Keratinocyte (primary cell): Measurements from ENCODE around the gene TCFL5. TPM values are rescaled to one million over a fixed set of nuclear protein-coding genes. Genes with fewer than 3 reads are reported as not detected.
A peak's percentile ranks its signal among the peaks of the same experiment; 100 is the strongest.

ENCODE experiments used
- DNase-seq: peaks from one replicate; pipeline ENCODE4 v3.0.0-alpha.2; 2011; ENCODE audit warnings: low read depth, missing footprints, low spot score
- FAIRE-seq: peaks from 2 replicates; lab custom pipeline; 2011; peaks lifted over from hg19 to GRCh38; lab: Jason Lieb, UNC
- H2AFZ ChIP-seq: 2 replicates; pipeline ENCODE4 v1.6.0; 2012; ENCODE audit warnings: low read length, control low read depth, inconsistent platforms; ENCODE audit not compliant: control insufficient read depth
- H3K27ac ChIP-seq: 2 replicates; pipeline ENCODE4 v1.5.1; 2011; ENCODE audit warnings: low read length; ENCODE audit not compliant: control insufficient read depth, insufficient read depth
- H3K27me3 ChIP-seq: 3 replicates; pipeline ENCODE4 v1.6.0; 2011; ENCODE audit warnings: low read length; ENCODE audit not compliant: control insufficient read depth, insufficient read depth; ENCODE audit errors: extremely low read depth
- H3K36me3 ChIP-seq, 2 experiments: 2 replicates in 1 of 2; 3 replicates in 1 of 2; pipeline ENCODE4 v1.5.1; 2011; ENCODE audit warnings: low read length in 2 of 2, mild to moderate bottlenecking in 1 of 2; ENCODE audit not compliant: control insufficient read depth in 2 of 2, insufficient read depth in 2 of 2; ENCODE audit errors: extremely low read depth in 1 of 2
- H3K4me1 ChIP-seq: 3 replicates; pipeline ENCODE4 v1.5.1; 2011; ENCODE audit warnings: low read length; ENCODE audit not compliant: control insufficient read depth, insufficient read depth; ENCODE audit errors: extremely low read depth
- H3K4me2 ChIP-seq: 3 replicates; pipeline ENCODE4 v1.6.0; 2011; ENCODE audit warnings: low read depth, low read length; ENCODE audit not compliant: control insufficient read depth, insufficient read depth; ENCODE audit errors: extremely low read depth
- H3K4me3 ChIP-seq, 3 experiments: fragments of 200-600 bp in 1 of 3; sonication (generic) in 1 of 3; 2 replicates in 2 of 3; 3 replicates in 1 of 3; pipeline ENCODE4 v1.5.1; 2011 to 2016; ENCODE audit warnings: low read length in 3 of 3, mild to moderate bottlenecking in 3 of 3, control low read depth in 2 of 3, inconsistent platforms in 1 of 3, low read depth in 1 of 3, mixed read lengths in 1 of 3, mixed run types in 1 of 3, moderate library complexity in 1 of 3; ENCODE audit not compliant: control insufficient read depth in 2 of 3, insufficient read depth in 2 of 3; ENCODE audit errors: extremely low read depth in 1 of 3
- H3K79me2 ChIP-seq: 2 replicates; pipeline ENCODE4 v1.6.0; 2012; ENCODE audit warnings: low read length; ENCODE audit not compliant: control insufficient read depth, insufficient read depth
- H3K9ac ChIP-seq: 3 replicates; pipeline ENCODE4 v1.6.0; 2011; ENCODE audit warnings: low read length; ENCODE audit not compliant: control insufficient read depth, insufficient read depth; ENCODE audit errors: extremely low read depth
- H3K9me1 ChIP-seq: 3 replicates; pipeline ENCODE4 v1.6.0; 2011; ENCODE audit warnings: low read length; ENCODE audit not compliant: control insufficient read depth, insufficient read depth; ENCODE audit errors: extremely low read depth
- H3K9me3 ChIP-seq: 2 replicates; pipeline ENCODE4 v1.5.1; 2012; ENCODE audit warnings: low read depth, low read length; ENCODE audit not compliant: control insufficient read depth
- H4K20me1 ChIP-seq: 3 replicates; pipeline ENCODE4 v1.6.0; 2011; ENCODE audit warnings: low read length; ENCODE audit not compliant: control insufficient read depth, insufficient read depth; ENCODE audit errors: extremely low read depth
- EZH2 ChIP-seq: IDR thresholded peaks from one replicate; pipeline ENCODE4 v1.6.1; 2012; ENCODE audit warnings: inconsistent platforms, mild to moderate bottlenecking, low read length, moderate library complexity
- dilution Hi-C: fragments of 300-500 bp; cut with MboI; formaldehyde crosslinking; loops from one replicate; pipeline ENCODE4 v1.7.0; 2020; ENCODE audit warnings: low sequenced_read_pairs; ENCODE audit not compliant: extremely low pct_ligation_motif_present
- polyA plus RNA-seq, 5 experiments: library from polyadenylated mRNA; depleted of rRNA in 3 of 5; stranded (reverse) in 3 of 5; stranded (forward) in 1 of 5; unstranded in 1 of 5; fragments of >200 nt; gene quantifications; 1 replicate in 1 of 5; 2 replicates in 3 of 5; 3 replicates in 1 of 5; pipeline versions ENCODE4 v1.2.1 to v1.2.3, GENCODE V29; 2011 to 2012; ENCODE audit warnings: missing spikeins in 2 of 5, low read depth in 1 of 5, low replicate concordance in 1 of 5
- TF ChIP-seq, protein P1 (sequence below), 3 experiments: IDR thresholded peaks in 1 of 3; conservative IDR thresholded peaks in 1 of 3; optimal IDR thresholded peaks in 1 of 3; 2 replicates in 2 of 3; 3 replicates in 1 of 3; pipeline versions ENCODE3 to v1.5.1; 2011; ENCODE audit warnings: low read length in 3 of 3, mild to moderate bottlenecking in 3 of 3, moderate library complexity in 2 of 3, control low read depth in 1 of 3, inconsistent platforms in 1 of 3; ENCODE audit not compliant: insufficient read depth in 2 of 3; ENCODE audit errors: extremely low read depth in 1 of 3

Gene TCFL5
- polyA plus RNA-seq, 1 donor (not counting 4 experiments of a cell fraction or from before 2014, with no cell fraction given), result 14.6 TPM

DNA sequence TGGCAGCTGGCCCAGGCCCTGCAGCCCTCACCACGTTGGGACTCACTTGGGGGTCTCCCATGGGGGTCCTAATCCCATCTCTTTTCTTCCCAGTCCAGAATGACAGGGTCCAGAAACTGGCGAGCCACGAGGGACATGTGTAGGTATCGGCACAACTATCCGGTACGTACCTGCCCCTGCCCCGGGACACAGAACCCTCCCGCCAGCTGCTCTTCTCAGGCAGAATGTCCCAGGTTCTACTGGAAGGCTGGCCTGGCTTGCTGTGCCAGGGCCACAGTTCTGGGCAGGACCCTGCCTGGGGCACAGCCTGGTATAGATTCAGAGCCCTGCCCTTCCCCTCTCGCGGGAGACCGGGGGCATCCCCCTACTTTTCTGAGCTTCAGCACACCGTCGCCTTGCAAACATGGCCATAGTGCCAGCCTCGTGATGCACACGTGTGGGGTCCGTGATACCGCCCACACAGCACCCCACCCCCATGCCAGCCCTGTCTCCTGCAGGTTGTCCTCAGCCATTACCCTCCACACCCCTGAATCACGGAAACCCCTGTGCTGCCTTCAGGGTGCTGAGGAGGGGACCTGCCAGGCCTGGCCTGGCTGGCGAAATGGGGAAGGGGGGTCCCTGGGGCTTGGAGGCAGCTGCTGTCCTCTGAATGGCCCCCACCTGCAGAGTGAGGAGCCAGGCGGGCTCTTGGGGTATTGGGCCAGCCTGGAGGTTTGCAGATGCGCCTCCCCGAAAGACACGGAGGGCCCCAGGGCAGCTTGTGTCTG is 54.0 kb downstream of the TCFL5 start:
- Histone ChIP-seq H3K9me1 (no peaks in the 10 kb centered on the region), H3K4me2 (no peak overlapping the region), H3K36me3 (peaks cover 11 to 28% of the 10 kb centered on the region in 2 experiments), H3K9ac (no peak overlapping the region), H2AFZ (no peak overlapping the region), H3K4me3 (no peak overlapping the region), H3K9me3 (no peaks in the 10 kb centered on the region), H4K20me1 (peaks cover 2% of the 10 kb centered on the region), H3K4me1 (peaks cover 12% of the 10 kb centered on the region), H3K79me2 (peaks cover 29% of the 10 kb centered on the region), H3K27me3 (no peaks in the 10 kb centered on the region), H3K27ac (no peak overlapping the region)
- FAIRE-seq, result no peak
- dilution Hi-C loops, result no loop called here
- TF ChIP-seq EZH2, result no peak
- TF ChIP-seq, protein P1, sequence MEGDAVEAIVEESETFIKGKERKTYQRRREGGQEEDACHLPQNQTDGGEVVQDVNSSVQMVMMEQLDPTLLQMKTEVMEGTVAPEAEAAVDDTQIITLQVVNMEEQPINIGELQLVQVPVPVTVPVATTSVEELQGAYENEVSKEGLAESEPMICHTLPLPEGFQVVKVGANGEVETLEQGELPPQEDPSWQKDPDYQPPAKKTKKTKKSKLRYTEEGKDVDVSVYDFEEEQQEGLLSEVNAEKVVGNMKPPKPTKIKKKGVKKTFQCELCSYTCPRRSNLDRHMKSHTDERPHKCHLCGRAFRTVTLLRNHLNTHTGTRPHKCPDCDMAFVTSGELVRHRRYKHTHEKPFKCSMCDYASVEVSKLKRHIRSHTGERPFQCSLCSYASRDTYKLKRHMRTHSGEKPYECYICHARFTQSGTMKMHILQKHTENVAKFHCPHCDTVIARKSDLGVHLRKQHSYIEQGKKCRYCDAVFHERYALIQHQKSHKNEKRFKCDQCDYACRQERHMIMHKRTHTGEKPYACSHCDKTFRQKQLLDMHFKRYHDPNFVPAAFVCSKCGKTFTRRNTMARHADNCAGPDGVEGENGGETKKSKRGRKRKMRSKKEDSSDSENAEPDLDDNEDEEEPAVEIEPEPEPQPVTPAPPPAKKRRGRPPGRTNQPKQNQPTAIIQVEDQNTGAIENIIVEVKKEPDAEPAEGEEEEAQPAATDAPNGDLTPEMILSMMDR (optimal IDR thresholded peaks at IDR 0.05 in 1 of 3, IDR thresholded peaks at IDR 0.05 in 1 of 3, conservative IDR thresholded peaks at IDR 0.05 in 1 of 3; ENCODE audit: extremely low read depth in 1 of 3, insufficient read depth in 2 of 3, low read length in 3 of 3), result no peak
- no peak for DNase-seq

DNA sequence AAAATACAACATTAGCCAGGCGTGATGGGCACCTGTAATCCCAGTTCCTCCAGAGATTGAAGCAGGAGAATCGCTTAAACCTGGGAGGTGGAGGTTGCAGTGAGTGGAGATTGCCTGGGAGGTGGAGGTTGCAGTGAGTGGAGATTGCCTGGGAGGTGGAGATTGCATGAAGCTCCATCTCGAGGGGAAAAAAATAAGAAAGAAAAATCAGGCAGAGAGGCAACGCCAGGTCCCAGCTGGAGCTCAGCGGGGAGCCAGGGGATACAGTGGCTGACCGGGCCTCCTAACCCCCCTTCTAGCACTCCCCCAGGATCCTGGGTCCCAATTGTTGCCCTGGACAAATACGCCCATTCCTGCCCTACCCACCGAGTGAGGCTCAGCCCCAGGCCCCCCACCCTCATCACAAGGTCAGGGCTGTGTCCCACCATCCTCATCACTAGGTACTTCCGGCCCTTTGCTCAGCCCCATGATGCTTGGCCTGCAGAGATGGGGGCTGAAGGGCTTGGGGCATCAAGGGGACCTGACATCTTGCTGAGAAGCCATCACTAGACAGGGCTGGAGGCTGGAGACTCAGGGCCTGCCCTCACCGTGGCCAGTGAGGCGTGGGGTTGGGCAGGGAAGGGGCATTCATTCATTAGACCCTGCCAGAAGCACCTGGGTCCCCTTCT is 55.1 kb downstream of the TCFL5 start:
- H3K4me1 ChIP-seq, result peaks cover 12% of the 10 kb centered on the region
- no peaks in the 10 kb centered on the region for H3K9me3 ChIP-seq
- peaks cover 29% of the 10 kb centered on the region for H3K79me2 ChIP-seq
- no peaks in the 10 kb centered on the region for H3K27me3 ChIP-seq
- no peak overlapping the region for H3K27ac ChIP-seq
- peak overlapping the region; percentile 78 for H3K9ac ChIP-seq
- peak overlapping the region; percentile 86 for H3K4me2 ChIP-seq
- no peak for FAIRE-seq
- H3K9me1 ChIP-seq, result no peaks in the 10 kb centered on the region
- peaks cover 12 to 23% of the 10 kb centered on the region in 2 experiments for H3K36me3 ChIP-seq
- no peak for DNase-seq
- dilution Hi-C loops, result no loop called here
- H4K20me1 ChIP-seq, result peaks cover 2% of the 10 kb centered on the region
- TF ChIP-seq, protein P1 (optimal IDR thresholded peaks at IDR 0.05 in 1 of 3, IDR thresholded peaks at IDR 0.05 in 1 of 3, conservative IDR thresholded peaks at IDR 0.05 in 1 of 3; ENCODE audit: extremely low read depth in 1 of 3, insufficient read depth in 2 of 3, low read length in 3 of 3), result no peak
- no peak for TF ChIP-seq EZH2
- no peak overlapping the region for H2AFZ ChIP-seq
- H3K4me3 ChIP-seq, result peak overlapping the region in 2 of 3 experiments; percentile 73 to 87
